Activated CD8-positive, alpha-beta memory T cell treated with anti-CD3 and anti-CD28 coated beads, Interleukin-2, amount 50 U/mL, for 48 hours (primary cell): ENCODE results near the gene LDLRAD4.
A peak's percentile ranks its signal among the peaks of the same experiment; 100 is the strongest.

Source experiments
- DNase-seq: peaks from one replicate; pipeline ENCODE4 v3.0.0-alpha.2; 2020

LDLRAD4 gene

DNA sequence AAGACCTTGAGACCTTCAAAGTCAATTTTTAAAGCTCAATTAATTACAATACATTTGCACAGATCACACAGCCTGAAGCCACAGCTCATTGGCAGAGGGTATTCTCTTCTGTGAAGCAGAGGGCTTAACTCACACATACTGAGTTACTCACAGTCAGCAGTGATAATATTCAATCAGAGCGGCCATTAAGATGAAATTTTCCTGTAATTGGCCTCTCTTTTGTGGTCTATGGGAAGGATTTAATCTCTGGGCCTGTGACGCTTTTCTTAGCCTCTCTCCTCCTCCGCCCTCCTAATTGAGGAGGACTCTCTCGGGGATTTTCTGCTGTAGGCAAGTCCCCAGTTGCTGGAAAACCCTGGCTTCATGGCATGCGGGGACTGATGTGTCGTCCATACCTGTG, 12.3 kb upstream of the LDLRAD4 start:
- DNase-seq = no peak

DNA sequence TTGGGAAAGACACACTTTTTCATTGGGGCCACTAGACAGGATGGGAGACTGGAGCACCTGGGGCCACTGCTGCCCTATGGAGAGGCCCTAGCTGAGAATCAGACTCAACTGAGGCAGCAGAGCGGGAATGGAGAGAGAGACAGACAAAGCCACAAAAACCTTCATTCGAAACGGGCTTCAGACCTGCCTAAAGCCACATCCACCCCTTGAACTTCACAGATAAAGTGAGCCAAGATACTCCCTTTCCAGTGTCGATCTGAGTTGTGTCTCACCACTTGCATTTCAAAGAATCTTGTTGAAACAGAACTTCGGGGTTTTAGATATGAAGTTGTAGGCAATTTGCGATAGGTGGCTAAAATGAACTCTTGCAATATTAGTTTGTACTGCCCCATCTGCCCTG, 11.3 kb upstream of the LDLRAD4 start:
- no peak for DNase-seq

DNA sequence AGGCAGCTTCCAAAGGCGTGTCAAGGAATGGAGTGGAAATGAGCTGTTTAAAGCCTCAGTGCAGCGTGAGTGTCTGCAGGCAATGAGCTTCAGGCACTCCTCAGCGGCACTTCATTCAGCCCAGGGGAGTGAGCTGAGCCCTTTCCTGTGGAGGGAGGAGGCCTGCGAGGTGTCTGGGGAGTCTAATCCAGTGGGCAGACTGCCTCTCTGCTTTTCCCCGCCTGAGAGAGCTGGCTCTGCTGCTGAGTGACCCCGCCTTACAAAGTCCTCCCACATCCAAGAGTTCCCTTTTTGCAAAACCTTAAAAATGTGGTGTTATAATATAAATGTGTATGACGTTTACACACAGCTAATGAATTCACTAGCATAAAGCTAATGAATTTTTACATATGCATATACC, 7.0 kb upstream of the LDLRAD4 start:
- no peak for DNase-seq

DNA sequence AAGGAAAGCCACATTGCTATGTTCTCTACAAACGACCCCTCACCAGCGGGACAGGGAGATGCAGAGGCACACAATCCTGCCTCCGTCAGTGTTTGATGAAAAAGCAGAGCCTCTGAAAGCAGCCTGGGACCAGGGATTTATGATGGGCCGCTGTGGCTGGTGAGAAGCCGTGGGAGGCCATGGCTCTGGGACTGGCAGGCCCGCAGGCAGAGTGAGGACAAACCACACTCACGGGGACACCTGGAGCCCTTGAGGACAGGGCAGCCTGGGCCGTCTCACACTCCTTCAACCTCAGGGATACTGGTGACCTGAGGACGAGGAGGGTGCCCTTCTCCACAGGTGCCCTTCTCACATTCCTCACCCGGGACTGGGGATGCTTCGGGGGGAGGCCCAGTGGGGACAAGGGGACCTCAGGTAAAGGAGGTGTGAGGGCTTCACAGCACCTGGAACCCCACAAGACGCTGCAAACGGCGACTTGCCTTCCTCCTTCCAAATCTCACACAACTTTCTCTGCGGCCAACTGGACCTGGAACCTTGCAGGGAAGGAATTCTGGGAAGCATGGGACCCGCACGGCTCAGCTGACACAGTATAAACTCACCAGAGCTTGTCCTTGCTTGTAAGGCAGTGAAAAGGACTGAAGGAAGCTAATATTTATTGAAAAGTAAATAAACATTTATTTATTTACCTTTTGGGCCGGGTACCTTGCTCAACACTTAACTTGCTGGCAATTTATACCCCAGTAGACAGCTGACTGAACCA, 5.3 kb upstream of the LDLRAD4 start:
- no peak for DNase-seq

GRCh38 chr18:13214609-13215008, 4.0 kb upstream of the LDLRAD4 start:
- DNase-seq = no peak

DNA sequence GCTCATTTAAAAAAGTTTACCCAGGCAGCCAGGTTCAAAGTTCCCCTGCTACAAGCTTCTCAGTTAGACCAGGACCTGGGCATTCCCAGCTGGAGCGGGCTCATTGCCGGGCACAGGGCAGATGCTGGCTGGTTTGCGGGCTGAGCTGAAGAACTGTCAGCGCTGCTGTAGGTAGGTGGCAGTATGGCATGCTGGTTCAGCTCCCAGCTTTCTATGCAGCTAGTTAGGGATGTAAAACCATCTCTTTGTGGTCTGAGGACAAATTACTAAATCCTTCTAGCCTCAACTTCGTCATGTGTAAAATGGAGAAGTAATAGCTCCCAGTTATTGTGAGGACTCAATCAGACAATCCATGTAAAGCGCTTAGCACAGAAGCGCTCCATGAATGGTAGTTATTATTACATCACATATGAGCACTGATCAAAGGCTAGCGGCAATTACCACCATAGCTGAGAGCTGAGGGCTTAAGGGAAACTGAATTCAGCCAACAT, 2.4 kb upstream of the LDLRAD4 start:
- peak; percentile 72 for DNase-seq

DNA sequence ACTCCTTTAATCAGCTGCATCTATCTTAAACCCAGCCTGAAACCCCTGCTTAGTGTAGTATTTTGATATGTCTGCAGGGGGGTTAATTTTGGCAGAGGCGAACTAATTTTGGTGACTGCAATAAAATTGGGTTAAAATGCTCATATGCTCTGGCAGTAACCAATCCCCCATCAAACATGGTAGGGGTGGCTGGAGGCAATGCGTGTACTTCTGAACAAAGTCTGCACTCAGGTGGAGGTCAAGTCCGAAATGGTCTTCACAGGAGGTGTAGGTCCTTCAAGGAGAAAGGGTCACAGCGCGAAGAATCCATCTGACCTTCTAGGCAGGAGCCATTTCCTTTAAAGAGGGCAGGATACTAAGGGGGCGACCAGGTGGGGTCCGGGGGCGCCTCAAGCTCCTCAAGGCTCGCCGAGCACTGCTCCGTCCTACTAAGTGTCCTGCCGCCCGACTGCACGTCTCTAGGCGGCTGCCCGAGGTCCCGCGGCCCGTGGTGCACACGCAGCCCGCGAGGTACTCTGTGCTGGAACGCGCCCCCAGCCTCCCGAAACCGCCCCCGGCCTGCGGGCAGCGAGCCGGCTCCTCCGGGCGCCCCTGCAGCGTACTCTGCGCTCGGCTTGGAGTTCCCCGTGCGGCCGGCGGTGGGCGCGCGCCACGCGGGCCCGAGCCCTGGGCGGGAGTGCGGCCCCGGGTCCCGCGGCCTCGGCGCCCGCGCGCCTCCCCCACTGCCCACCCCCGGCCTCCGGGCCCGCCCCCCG, 1.7 kb upstream of the LDLRAD4 start:
- peak; percentile 79 for DNase-seq

GRCh38 chr18:13217466-13217961, 1.0 kb upstream of the LDLRAD4 start:
- peak; percentile 77 for DNase-seq

DNA sequence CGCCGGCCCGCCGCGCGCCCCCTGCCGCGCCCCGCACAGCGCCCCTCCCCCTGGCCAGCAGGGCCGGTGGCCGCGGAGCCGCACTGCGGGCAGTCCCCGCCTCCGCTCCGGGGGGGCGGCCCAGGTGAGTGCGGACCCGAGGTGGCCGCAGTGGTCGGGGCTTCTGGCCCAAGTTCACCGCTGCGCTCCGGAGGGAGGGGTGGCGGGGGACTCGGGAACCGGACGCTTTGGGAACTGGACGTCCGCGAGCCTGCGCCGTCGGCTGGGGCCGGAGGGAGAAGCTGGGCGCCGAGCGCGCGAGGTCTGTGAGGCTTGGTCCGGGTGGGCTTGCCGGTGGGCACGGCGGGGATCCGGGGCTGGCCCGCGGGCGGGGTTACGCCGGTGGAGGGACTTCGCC, 591 bp upstream of the LDLRAD4 start:
- DNase-seq = no peak

- no peak for DNase-seq
Measured at GRCh38 chr18:13218997-13219396, 437 bp downstream of the LDLRAD4 start.

DNA sequence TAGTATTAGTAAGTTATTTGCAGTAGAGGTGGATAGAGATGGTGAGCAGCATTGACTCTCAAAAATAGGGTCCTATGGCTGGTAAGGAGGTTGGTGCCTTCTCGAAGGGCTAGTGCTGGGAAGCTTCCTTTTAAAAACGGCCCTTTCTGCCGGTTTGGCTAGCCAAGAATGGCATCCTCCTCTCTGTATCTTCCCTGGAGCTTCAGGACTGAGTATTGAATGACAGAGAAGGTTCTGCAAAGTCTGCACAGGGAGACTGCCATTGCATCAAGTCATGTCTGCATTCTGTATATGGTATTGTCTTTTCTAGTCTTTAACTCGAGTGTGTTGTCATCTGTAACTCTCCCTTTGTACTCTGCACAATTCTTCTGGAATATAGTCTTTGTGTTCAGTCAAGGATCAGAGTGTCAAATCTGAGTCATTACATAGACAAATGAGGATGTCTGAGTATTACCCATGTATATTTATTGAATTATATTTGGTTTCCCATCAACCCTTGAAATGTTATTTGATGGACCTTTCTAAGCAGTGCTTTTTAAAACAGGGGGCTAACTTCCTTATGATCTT, 1.1 kb downstream of the LDLRAD4 start:
- no peak for DNase-seq

DNA sequence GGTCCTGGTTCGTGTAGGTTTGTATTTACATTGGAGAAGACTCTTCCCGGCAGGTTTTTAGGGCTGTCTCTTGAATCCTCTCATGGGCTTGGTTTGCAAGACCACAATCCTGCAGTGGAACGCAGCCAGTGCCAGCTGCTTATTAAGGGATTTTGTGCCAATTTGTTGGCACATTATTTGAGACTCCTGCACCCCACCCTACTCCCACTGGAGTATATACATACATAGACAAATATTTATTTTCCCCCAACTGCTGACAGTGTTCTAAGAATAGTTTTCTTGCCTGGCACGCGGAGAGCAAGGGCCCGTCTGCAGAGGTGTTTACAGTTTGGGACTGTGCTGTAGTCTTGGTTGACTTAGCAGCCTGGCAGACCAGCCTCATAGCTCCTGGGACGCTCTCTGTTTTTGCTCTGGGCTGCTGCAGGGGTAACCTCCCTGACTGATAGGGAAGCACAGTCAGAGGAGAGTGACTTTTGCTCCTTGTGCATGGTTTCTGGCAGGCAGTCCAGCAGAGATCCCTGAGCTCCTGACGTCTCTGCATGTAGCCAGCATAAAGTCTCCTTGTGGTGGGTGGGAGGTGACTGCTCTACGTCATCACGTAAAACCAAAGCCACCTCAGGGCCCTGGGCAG, 1.9 kb downstream of the LDLRAD4 start:
- no peak for DNase-seq

DNA sequence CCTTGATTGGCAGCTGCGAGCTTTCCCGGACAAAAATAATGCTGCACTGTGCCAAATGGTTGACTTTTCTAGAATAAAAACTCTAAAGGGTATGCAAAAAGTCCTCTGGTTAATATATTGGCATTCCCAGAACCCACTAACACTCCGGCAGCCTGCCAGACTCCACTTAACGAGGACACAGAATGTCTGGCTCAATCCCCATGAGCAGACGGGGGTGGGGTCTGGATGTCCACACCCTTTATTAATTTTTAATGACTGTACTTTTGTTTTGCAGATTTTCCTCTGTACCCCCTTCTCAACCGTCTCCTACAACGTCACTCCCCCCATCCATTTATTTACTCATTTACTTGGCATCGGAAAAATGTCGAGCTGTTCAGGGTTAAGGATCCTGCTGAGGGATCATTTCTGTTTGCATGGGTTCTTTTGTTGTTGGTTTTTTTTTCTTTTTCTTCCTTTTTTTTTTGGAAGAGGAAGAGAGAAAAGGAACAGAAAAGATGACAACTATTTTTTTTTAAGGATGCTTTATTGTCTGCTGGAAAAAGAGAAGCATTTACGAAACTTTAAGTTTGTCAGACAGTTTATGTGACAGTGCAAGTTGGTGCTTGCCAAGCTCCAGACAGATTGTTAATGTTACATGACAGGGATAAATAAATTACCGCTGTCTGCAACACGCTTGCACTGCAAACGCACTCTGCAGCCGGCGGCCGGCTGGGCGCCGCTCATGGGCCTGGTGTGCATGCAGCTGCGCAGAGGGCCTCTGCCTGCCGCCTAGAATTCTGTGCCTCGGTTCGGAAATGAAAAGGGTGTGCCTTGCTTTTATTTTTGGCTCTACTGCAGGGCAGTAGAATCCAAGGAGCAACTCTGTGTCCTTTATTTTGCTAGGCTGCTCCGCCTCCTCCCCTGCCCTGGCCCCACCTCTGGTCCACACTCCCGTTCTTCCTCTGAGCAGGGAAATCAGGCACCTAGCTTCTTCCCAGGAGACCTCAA, 3.6 kb downstream of the LDLRAD4 start:
- DNase-seq = no peak

- no peak for DNase-seq
Measured at GRCh38 chr18:13222856-13223281, 4.3 kb downstream of the LDLRAD4 start.

GRCh38 chr18:13223311-13224143, 5.0 kb downstream of the LDLRAD4 start:
- DNase-seq = peak; percentile 39

- DNase-seq = peak; percentile 34
Measured at GRCh38 chr18:13225261-13225660, 6.7 kb downstream of the LDLRAD4 start.

- peak; percentile 18 for DNase-seq
Measured at GRCh38 chr18:13226533-13227144, 8.1 kb downstream of the LDLRAD4 start.

GRCh38 chr18:13227910-13228309, 9.3 kb downstream of the LDLRAD4 start:
- peak; percentile 44 for DNase-seq

DNA sequence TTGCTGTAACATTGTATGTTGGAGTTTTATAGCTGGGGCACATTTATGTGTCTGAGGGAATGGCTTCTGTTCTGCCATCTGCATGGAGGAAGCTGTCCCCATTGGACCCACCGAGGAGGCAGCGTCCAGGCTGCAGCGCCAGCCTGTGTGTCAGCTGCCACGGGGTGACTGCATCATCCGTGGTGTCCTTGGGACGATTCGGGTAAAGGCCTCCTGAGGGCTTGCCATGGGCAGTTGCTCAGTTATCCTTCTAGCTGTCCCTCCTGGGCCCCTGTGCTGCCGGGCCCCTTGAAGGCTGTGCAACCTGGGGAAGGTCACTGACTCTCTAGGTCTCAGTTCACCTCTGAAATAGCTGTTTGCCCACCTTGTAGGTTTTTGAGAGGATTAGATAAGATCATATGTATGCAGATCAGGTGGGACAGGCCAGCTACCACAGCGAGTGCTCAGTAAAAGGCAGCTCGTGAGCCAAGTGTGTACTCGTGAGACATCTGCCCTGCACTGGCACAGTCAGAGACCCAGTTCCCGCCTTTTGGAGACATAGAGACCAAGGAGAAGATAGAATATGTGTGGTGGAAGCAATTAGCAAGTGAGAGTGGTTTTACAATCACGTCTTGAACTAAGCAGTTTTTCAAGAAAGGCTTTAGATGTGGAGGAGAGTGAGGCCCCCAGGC, 10.6 kb downstream of the LDLRAD4 start:
- DNase-seq = no peak

GRCh38 chr18:13231151-13231550, 12.6 kb downstream of the LDLRAD4 start:
- peak; percentile 23 for DNase-seq
